Measurements from ENCODE around the gene FAM222B. TPM values are rescaled to one million over a fixed set of nuclear protein-coding genes. Genes with fewer than 3 reads are reported as not detected.

FAM222B gene
- polyA plus RNA-seq, 2 of the 4 experiments (the other 2 are of a cell fraction) = 10.7 to 15.6 TPM

DNA sequence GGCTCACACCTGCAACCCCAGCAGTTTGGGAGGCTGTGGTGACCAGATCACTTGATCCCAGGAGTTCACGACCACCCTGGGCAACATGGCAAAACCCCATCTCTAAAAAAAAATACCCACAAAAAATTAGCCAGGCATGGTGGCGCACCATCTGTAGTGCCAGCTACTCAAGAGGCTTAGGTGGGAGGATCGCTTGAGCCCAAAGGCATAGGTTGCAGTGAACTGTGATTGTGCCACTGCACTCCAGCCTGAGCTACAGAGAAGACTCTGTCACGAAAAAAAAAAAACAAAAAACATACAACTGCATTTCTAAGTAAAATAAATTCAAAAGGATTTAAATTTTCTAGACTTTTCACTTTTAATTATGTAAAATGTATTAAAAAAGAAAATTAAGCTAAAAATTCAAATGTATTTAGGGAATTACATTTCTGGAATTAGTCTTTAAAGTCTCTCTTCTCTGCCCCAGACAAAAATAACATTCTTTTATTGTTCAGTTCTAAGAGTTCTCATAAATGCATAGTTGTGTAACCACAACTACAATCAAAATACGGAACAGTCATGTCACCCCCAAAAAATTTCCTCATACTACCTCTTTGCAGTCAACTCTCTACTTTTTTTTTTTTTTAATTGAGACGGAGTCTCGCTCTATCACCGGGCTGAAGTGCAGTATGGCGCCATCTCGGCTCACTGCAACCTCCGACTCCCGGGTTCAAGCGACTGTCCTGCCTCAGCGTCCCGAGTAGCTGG lies 14.1 kb downstream of the FAM222B start:
- no peak; a peak in 1 of 6 replicates for ATAC-seq
- 94% methylated on average over 15 of the region's 15 CpGs for WGBS (ENCODE audit: missing lambda C conversion rate)
- Histone ChIP-seq H3K4me3 (no peak overlapping the region), H3K4me1 (no peaks in the 10 kb centered on the region), H3K27ac (no peak overlapping the region), H3K4me2 (no peak overlapping the region), H3K9me3 (no peaks in the 10 kb centered on the region)
- no peak for TF ChIP-seq FOXS1 (CRISPR knock-in tag; IDR thresholded peaks at IDR 0.05)
- no peak for TF ChIP-seq SMC3 (IDR thresholded peaks at IDR 0.05)
- no peak for TF ChIP-seq RNF2 (IDR thresholded peaks at IDR 0.05; ENCODE audit: borderline replicate concordance, low read depth)
- no peak for TF ChIP-seq RCOR1 (IDR thresholded peaks at IDR 0.05; ENCODE audit: low read depth, low read length)
- TF ChIP-seq PHF8 (IDR thresholded peaks at IDR 0.05; ENCODE audit: borderline replicate concordance, low read depth) = no peak
- TF ChIP-seq HEYL (CRISPR knock-in tag; IDR thresholded peaks at IDR 0.05) = no peak
- TF ChIP-seq, protein P1, sequence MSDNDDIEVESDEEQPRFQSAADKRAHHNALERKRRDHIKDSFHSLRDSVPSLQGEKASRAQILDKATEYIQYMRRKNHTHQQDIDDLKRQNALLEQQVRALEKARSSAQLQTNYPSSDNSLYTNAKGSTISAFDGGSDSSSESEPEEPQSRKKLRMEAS (IDR thresholded peaks at IDR 0.05) = no peak
- TF ChIP-seq CHD4 (IDR thresholded peaks at IDR 0.05; ENCODE audit: borderline replicate concordance) = no peak
- TF ChIP-seq ZC3H11A (IDR thresholded peaks at IDR 0.05) = no peak
- TF ChIP-seq MAFK (IDR thresholded peaks at IDR 0.05; ENCODE audit: partially characterized antibody) = no peak
- no peak for TF ChIP-seq RARB (CRISPR knock-in tag; IDR thresholded peaks at IDR 0.05)
- no peak for TF ChIP-seq EHMT2 (IDR thresholded peaks at IDR 0.05; ENCODE audit: low read depth)
- no peak for TF ChIP-seq HOXB13 (CRISPR knock-in tag; IDR thresholded peaks at IDR 0.05; ENCODE audit: low read depth)
- DNase-seq (ENCODE audit: low read depth in 1 of 2, low spot score in 1 of 2) = no peak
- FAIRE-seq = no peak
- ChIA-PET CTCF (interaction anchor here (0.8 to 2.1 kb wide), 6 partner anchors 9 to 109 kb away, joined by 3 to 13 read pairs (median 4); partner anchors contain the start of genes FAM222B and TLCD1), POLR2A (no interaction called here)

GRCh38 chr17:28827672-28828071 lies 14.9 kb downstream of the FAM222B start:
- CTCF ChIA-PET = interaction anchor here (0.6 to 1.8 kb wide), 6 partner anchors 26 to 129 kb away, joined by 3 to 5 read pairs (median 4); partner anchors contain the start of gene TLCD1
- FAIRE-seq (no peak), DNase-seq (ENCODE audit: low read depth in 1 of 2, low spot score in 1 of 2) (no peak), ATAC-seq (0 out of 6 replicates have a peak, but pooled peaks of 1 of the 2 experiments have one; percentile 41)
- no peak overlapping the region for H3K4me3 ChIP-seq
- H3K27ac ChIP-seq = no peak overlapping the region
- no peaks in the 10 kb centered on the region for H3K4me1 ChIP-seq
- POLR2A ChIA-PET = interaction anchor here (0.9 kb wide), 1 partner anchor 14 kb away, joined by 3 read pairs; no protein-coding TSS in a partner anchor
- 92% methylated on average over 1 of the region's 1 CpG for WGBS (ENCODE audit: missing lambda C conversion rate)
- no peaks in the 10 kb centered on the region for H3K9me3 ChIP-seq
- no peak overlapping the region for H3K4me2 ChIP-seq
- TF ChIP-seq POLR2A (IDR thresholded peaks at IDR 0.05; ENCODE audit: low read length) (no peak), FOXS1 (CRISPR knock-in tag; IDR thresholded peaks at IDR 0.05) (no peak), CHD4 (IDR thresholded peaks at IDR 0.05; ENCODE audit: borderline replicate concordance) (no peak), KDM1A (IDR thresholded peaks at IDR 0.05; ENCODE audit: low read depth) (no peak), ZNF302 (CRISPR knock-in tag; IDR thresholded peaks at IDR 0.05) (no peak), TP53 (CRISPR knock-in tag; IDR thresholded peaks at IDR 0.05) (no peak), SREBF2 (IDR thresholded peaks at IDR 0.05) (no peak), TFCP2L1 (CRISPR knock-in tag; IDR thresholded peaks at IDR 0.05) (no peak), CBX8 (IDR thresholded peaks at IDR 0.05) (no peak), JUN (IDR thresholded peaks at IDR 0.05) (no peak), NFE2L2 (conservative IDR thresholded peaks at IDR 0.05; ENCODE audit: low read length) (no peak), PBX3 (IDR thresholded peaks at IDR 0.05) (no peak), RFX5 (IDR thresholded peaks at IDR 0.05) (no peak), E2F6 (IDR thresholded peaks at IDR 0.05; ENCODE audit: borderline replicate concordance, low read depth) (no peak)
- TF ChIP-seq, protein P2, sequence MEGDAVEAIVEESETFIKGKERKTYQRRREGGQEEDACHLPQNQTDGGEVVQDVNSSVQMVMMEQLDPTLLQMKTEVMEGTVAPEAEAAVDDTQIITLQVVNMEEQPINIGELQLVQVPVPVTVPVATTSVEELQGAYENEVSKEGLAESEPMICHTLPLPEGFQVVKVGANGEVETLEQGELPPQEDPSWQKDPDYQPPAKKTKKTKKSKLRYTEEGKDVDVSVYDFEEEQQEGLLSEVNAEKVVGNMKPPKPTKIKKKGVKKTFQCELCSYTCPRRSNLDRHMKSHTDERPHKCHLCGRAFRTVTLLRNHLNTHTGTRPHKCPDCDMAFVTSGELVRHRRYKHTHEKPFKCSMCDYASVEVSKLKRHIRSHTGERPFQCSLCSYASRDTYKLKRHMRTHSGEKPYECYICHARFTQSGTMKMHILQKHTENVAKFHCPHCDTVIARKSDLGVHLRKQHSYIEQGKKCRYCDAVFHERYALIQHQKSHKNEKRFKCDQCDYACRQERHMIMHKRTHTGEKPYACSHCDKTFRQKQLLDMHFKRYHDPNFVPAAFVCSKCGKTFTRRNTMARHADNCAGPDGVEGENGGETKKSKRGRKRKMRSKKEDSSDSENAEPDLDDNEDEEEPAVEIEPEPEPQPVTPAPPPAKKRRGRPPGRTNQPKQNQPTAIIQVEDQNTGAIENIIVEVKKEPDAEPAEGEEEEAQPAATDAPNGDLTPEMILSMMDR (IDR thresholded peaks at IDR 0.05) = no peak
- TF ChIP-seq, protein P3, sequence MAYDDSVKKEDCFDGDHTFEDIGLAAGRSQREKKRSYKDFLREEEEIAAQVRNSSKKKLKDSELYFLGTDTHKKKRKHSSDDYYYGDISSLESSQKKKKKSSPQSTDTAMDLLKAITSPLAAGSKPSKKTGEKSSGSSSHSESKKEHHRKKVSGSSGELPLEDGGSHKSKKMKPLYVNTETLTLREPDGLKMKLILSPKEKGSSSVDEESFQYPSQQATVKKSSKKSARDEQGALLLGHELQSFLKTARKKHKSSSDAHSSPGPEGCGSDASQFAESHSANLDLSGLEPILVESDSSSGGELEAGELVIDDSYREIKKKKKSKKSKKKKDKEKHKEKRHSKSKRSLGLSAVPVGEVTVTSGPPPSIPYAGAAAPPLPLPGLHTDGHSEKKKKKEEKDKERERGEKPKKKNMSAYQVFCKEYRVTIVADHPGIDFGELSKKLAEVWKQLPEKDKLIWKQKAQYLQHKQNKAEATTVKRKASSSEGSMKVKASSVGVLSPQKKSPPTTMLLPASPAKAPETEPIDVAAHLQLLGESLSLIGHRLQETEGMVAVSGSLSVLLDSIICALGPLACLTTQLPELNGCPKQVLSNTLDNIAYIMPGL (CRISPR knock-in tag; IDR thresholded peaks at IDR 0.05; ENCODE audit: borderline replicate concordance) = no peak

All from A549 (cell line).